ACC112 (cell line): ENCODE data around the gene AQP2.

Experiments
- H2AFZ ChIP-seq: fragments of 200-600 bp; sonication (generic); one replicate; pipeline ENCODE4 v1.6.0; 2017; ENCODE audit warnings: antibody characterized with exemption, low read length; ENCODE audit not compliant: unreplicated experiment
- H3K27ac ChIP-seq: fragments of 200-600 bp; sonication (generic); 2 replicates; pipeline ENCODE4 v1.5.1; 2014; ENCODE audit warnings: low read depth, mild to moderate bottlenecking, antibody characterized with exemption, low read length, moderate library complexity
- H3K27me3 ChIP-seq: fragments of 200-600 bp; sonication (generic); 2 replicates; pipeline ENCODE4 v1.6.1; 2014; ENCODE audit warnings: mild to moderate bottlenecking, antibody characterized with exemption, low read length, moderate library complexity, mixed read lengths; ENCODE audit not compliant: insufficient read depth
- H3K36me3 ChIP-seq: fragments of 200-600 bp; sonication (generic); 2 replicates; pipeline ENCODE4 v1.6.1; 2016; ENCODE audit warnings: mild to moderate bottlenecking, antibody characterized with exemption, low read length, moderate library complexity, mixed read lengths; ENCODE audit not compliant: insufficient read depth
- H3K4me1 ChIP-seq: fragments of 200-600 bp; sonication (generic); one replicate; pipeline ENCODE4 v1.6.1; 2016; ENCODE audit warnings: low read length, mixed read lengths; ENCODE audit not compliant: insufficient read depth, unreplicated experiment, control insufficient read depth
- H3K4me3 ChIP-seq: fragments of 200-600 bp; sonication (generic); 2 replicates; pipeline ENCODE4 v1.5.1; 2014; ENCODE audit warnings: mild to moderate bottlenecking, low read depth, low read length
- H3K79me2 ChIP-seq: fragments of 200-600 bp; sonication (generic); one replicate; pipeline ENCODE4 v1.6.0; 2016; ENCODE audit warnings: low read length; ENCODE audit not compliant: control insufficient read depth, unreplicated experiment, insufficient read depth

Gene AQP2

DNA sequence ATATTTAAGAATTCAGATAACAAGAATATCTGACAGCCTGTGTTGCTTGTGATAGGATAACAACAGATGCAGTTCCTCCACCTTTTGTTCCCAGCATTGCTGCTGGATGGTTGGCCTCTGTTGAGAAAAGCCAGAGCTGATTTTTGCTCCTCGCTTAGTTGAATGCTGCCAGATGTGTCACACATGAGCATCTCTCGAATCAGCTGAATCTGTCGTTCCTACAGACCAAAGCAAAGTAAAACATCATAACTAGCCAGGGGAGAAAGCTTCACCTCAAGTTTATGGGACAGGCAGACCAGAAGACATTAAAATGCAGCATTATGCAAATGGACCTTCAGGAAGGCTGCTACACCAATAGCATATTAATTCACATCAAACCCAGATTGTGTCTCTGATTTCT, 54.6 kb downstream of the AQP2 start:
- no peak overlapping the region for H3K27ac ChIP-seq
- peaks cover 51% of the 10 kb centered on the region for H3K79me2 ChIP-seq
- H3K36me3 ChIP-seq: peaks cover 42% of the 10 kb centered on the region

DNA sequence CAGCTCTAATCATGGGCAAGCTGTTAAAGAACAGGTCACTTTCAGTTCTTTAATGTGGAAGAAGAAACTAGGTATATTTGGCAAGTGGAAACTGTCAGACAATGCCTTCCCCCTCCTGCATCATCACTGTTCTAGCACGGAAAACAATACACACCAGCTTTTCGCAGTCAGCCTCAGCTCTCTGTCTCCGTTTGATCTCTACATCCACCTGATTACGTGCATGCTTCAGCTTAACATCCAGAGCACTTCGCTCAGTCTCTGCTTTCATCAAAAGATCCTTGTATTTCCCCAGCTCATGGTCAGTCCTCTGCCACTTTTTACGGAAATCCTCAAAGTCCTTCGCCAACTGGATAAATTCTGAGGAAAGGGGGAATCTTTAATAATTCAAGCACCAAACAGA, 55.7 kb downstream of the AQP2 start:
- H3K4me3 ChIP-seq: no peak overlapping the region
- H3K79me2 ChIP-seq: peaks cover 62% of the 10 kb centered on the region
- H3K27me3 ChIP-seq: no peaks in the 10 kb centered on the region
- no peak overlapping the region for H2AFZ ChIP-seq
- peaks cover 17% of the 10 kb centered on the region for H3K4me1 ChIP-seq
- H3K36me3 ChIP-seq: peaks cover 41% of the 10 kb centered on the region
- no peak overlapping the region for H3K27ac ChIP-seq

More for the DNA sequence above, 54.6 kb downstream of the AQP2 start:
- Histone ChIP-seq H2AFZ (no peak overlapping the region), H3K4me3 (no peak overlapping the region), H3K4me1 (peaks cover 17% of the 10 kb centered on the region), H3K27me3 (no peaks in the 10 kb centered on the region)

DNA sequence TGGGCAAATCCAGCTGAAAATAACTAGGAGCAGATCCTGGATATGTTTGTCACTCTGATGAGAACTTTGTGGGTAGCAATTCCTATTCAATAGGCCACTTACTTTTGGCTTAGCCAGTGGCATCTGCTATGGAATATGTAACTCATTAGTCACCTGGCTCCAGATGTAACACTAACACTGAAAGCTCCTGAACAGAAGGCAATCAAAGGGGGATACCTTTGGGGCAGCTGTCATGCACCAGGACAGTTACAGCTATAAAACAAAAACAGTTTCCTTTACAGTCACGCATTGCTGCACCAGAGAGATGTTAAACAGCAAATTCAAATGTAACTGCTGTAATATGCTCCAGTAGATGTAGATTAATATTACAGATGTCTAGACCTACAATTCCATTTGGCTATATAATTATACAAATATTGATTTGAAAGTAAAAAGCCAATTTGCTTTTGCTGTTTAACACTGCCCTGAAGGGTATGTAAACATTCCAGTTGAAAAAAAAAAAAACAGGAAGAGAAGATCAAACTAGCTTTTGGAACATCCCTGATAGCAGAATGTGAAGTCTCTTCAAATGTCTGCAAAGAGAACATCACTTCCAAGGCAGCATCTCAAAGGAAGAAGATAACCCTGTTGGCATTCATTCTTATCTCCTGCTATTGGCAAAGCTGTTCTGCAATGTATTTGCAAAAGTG, 56.4 kb downstream of the AQP2 start:
- H3K4me3 ChIP-seq: no peak overlapping the region
- H3K79me2 ChIP-seq: peaks cover 63% of the 10 kb centered on the region
- no peak overlapping the region for H2AFZ ChIP-seq
- H3K27ac ChIP-seq: no peak overlapping the region
- peaks cover 17% of the 10 kb centered on the region for H3K4me1 ChIP-seq
- no peaks in the 10 kb centered on the region for H3K27me3 ChIP-seq
- H3K36me3 ChIP-seq: peaks cover 36% of the 10 kb centered on the region
